Stimulated activated CD4-positive, alpha-beta T cell treated with anti-CD3 and anti-CD28 coated beads, Interleukin-2, amount 100 ng/mL, for 48 hours (primary cell): ENCODE data around the gene PRKCH.

Source experiments
- DNase-seq, 2 donors: peaks; one replicate each; pipeline ENCODE4 v3.0.0-alpha.2; 2020

Gene PRKCH

GRCh38 chr14:61478971-61479473 is 157.6 kb downstream of the PRKCH start:
- DNase-seq, result no peak

- DNase-seq, result no peak
Measured at GRCh38 chr14:61479746-61480502, 158.5 kb downstream of the PRKCH start.

GRCh38 chr14:61480704-61481285 is 159.4 kb downstream of the PRKCH start:
- no peak for DNase-seq

GRCh38 chr14:61481701-61482100 is 160.3 kb downstream of the PRKCH start:
- no peak for DNase-seq

GRCh38 chr14:61482348-61483206 is 161.2 kb downstream of the PRKCH start:
- no peak for DNase-seq

GRCh38 chr14:61483476-61483875 is 162.1 kb downstream of the PRKCH start:
- no peak for DNase-seq

GRCh38 chr14:61484031-61484430 is 162.7 kb downstream of the PRKCH start:
- DNase-seq, result no peak

GRCh38 chr14:61484826-61485584 is 163.6 kb downstream of the PRKCH start:
- no peak for DNase-seq

GRCh38 chr14:61485661-61486060 is 164.3 kb downstream of the PRKCH start:
- DNase-seq, result no peak

- no peak for DNase-seq
Measured at GRCh38 chr14:61486930-61487495, 165.6 kb downstream of the PRKCH start.

GRCh38 chr14:61488417-61489401 is 167.3 kb downstream of the PRKCH start:
- no peak for DNase-seq

- DNase-seq, result no peak
Measured at GRCh38 chr14:61489512-61489911, 168.1 kb downstream of the PRKCH start.

GRCh38 chr14:61489932-61490331 is 168.6 kb downstream of the PRKCH start:
- no peak for DNase-seq

GRCh38 chr14:61491224-61491623 is 169.8 kb downstream of the PRKCH start:
- DNase-seq, result no peak

GRCh38 chr14:61491876-61492434 is 170.6 kb downstream of the PRKCH start:
- DNase-seq, result no peak

GRCh38 chr14:61492474-61492873 is 171.1 kb downstream of the PRKCH start:
- DNase-seq, result no peak

- no peak for DNase-seq
Measured at GRCh38 chr14:61493239-61493638, 171.9 kb downstream of the PRKCH start.

GRCh38 chr14:61494018-61494417 is 172.6 kb downstream of the PRKCH start:
- no peak for DNase-seq

GRCh38 chr14:61495809-61496208 is 174.4 kb downstream of the PRKCH start:
- no peak for DNase-seq

- DNase-seq, result no peak
Measured at GRCh38 chr14:61498303-61498702, 176.9 kb downstream of the PRKCH start.

- DNase-seq, result no peak
Measured at GRCh38 chr14:61498811-61499210, 177.4 kb downstream of the PRKCH start.
